Suprapubic skin (tissue), 3 donors: ENCODE data around the gene SPEG.

Experiments used
- CTCF ChIP-seq, 2 donors: fragments of 200-600 bp in 1 of 2; fragments of 450-650 bp in 1 of 2; sonication (generic) in 1 of 2; IDR thresholded peaks; one replicate each; pipeline ENCODE4 v1.5.1; 2016 to 2019; ENCODE audit warnings: antibody characterized with exemption in 2 of 2, mild to moderate bottlenecking in 1 of 2, moderate library complexity in 1 of 2
- POLR2AphosphoS5 ChIP-seq, 3 donors: sonication (generic); formaldehyde crosslinking; IDR thresholded peaks; one replicate each; pipeline ENCODE4 v1.6.1; 2017; ENCODE audit warnings: antibody characterized with exemption in 3 of 3

- no peak for TF ChIP-seq CTCF (IDR thresholded peaks at IDR 0.05)
- no peak for TF ChIP-seq POLR2AphosphoS5 (IDR thresholded peaks at IDR 0.05)
Observed at GRCh38 chr2:219433666-219434467, 776 bp upstream of the SPEG start.
